Ishikawa (cell line): ENCODE data around the gene COQ4.
A peak's percentile ranks its signal among the peaks of the same experiment; 100 is the strongest.

ENCODE experiments used
- CEBPB ChIP-seq: IDR thresholded peaks from 2 replicates; pipeline ENCODE4 v1.6.1; 2012
- CREB1 ChIP-seq: IDR thresholded peaks from 2 replicates; pipeline ENCODE4 v1.6.1; 2012; ENCODE audit warnings: low read depth
- EGR1 ChIP-seq: IDR thresholded peaks from 2 replicates; pipeline ENCODE4 v1.6.1; 2012
- EP300 ChIP-seq: IDR thresholded peaks from 2 replicates; pipeline ENCODE4 v1.6.1; 2012; ENCODE audit warnings: borderline replicate concordance
- FOXM1 ChIP-seq: IDR thresholded peaks from 2 replicates; pipeline ENCODE4 v1.6.1; 2012; ENCODE audit warnings: low read depth, borderline replicate concordance
- MAX ChIP-seq: IDR thresholded peaks from 2 replicates; pipeline ENCODE4 v1.6.1; 2012
- NFIC ChIP-seq: IDR thresholded peaks from 2 replicates; pipeline ENCODE4 v1.6.1; 2012
- RAD21 ChIP-seq: IDR thresholded peaks from 2 replicates; pipeline ENCODE4 v1.6.1; 2012; ENCODE audit warnings: low read depth
- REST ChIP-seq: IDR thresholded peaks from 2 replicates; pipeline ENCODE4 v1.6.1; 2012; ENCODE audit warnings: low read depth, mild to moderate bottlenecking
- TAF1 ChIP-seq: IDR thresholded peaks from 2 replicates; pipeline ENCODE4 v1.6.1; 2012; ENCODE audit warnings: low read depth, mild to moderate bottlenecking
- TCF12 ChIP-seq: IDR thresholded peaks from 2 replicates; pipeline ENCODE4 v1.6.1; 2012; ENCODE audit warnings: low read depth
- TEAD4 ChIP-seq: IDR thresholded peaks from 2 replicates; pipeline ENCODE4 v1.6.1; 2012
- YY1 ChIP-seq: IDR thresholded peaks from 2 replicates; pipeline ENCODE4 v1.6.1; 2012; ENCODE audit warnings: low read depth
- ZBTB7A ChIP-seq: IDR thresholded peaks from 2 replicates; pipeline ENCODE4 v1.6.1; 2012; ENCODE audit warnings: low read depth
- TF ChIP-seq, protein P1 (sequence below): IDR thresholded peaks from 2 replicates; pipeline ENCODE4 v1.6.1; 2012

Gene COQ4

DNA sequence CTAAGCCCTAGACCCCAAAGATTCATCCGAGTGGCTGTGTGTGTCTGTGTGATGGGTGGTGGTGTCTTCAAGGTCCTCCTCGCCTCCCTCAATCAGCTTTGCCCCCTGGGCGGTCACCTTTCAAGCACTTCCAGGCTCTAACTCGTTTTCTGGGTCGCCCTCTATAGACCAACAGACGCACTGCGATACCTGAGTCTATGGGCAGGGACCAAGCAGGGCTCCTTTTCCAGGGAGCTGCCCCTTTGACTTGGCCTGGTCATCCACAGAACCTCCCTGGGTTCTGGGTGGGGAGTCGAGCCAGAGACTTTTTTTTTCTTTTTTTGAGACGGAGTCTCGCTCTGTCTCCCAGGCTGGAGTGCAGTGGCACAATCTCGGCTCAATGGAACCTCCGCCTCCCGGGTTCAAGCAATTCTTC lies 18.8 kb downstream of the COQ4 start:
- TF ChIP-seq MAX (no peak), RAD21 (peak; percentile 64)

- TF ChIP-seq REST (peak; percentile 71), CEBPB (no peak)
Observed at GRCh38 chr9:128342971-128343680, 20.5 kb downstream of the COQ4 start.

GRCh38 chr9:128343855-128344254 lies 21.2 kb downstream of the COQ4 start:
- no peak for TF ChIP-seq RAD21
- no peak for TF ChIP-seq REST

DNA sequence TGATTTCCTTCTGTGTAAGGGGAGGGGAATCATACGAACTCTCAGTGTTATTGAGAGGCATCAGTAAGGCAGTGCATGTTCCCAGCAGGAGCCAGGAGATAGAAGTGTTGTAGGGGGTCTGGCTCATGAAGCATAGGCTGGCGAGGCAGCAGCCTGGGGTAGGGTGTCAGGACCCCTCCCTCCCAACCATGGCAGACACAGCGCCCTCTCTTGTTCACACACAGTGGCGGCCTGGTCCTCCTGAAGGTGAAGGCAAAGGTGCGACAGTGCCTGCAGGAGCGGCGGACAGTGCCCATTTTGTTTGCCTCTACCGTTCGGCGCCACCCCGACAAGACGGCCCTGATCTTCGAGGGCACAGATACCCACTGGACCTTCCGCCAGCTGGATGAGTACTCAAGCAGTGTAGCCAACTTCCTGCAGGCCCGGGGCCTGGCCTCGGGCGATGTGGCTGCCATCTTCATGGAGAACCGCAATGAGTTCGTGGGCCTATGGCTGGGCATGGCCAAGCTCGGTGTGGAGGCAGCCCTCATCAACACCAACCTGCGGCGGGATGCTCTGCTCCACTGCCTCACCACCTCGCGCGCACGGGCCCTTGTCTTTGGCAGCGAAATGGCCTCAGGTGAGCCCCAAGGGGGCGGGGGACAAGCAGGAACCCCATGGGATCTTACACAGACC lies 22.4 kb downstream of the COQ4 start:
- TF ChIP-seq, protein P1, sequence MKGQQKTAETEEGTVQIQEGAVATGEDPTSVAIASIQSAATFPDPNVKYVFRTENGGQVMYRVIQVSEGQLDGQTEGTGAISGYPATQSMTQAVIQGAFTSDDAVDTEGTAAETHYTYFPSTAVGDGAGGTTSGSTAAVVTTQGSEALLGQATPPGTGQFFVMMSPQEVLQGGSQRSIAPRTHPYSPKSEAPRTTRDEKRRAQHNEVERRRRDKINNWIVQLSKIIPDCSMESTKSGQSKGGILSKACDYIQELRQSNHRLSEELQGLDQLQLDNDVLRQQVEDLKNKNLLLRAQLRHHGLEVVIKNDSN = no peak
- TF ChIP-seq TCF12 (no peak), TAF1 (no peak), EP300 (no peak), RAD21 (no peak), CREB1 (no peak), CEBPB (no peak), TEAD4 (no peak), ZBTB7A (no peak), EGR1 (no peak), MAX (no peak), FOXM1 (no peak), NFIC (no peak), YY1 (no peak), REST (no peak)

GRCh38 chr9:128349125-128349524 lies 26.5 kb downstream of the COQ4 start:
- TF ChIP-seq TCF12 = no peak
- TF ChIP-seq CREB1 = no peak
- TF ChIP-seq EP300 = no peak
- no peak for TF ChIP-seq REST
- TF ChIP-seq ZBTB7A = no peak
- TF ChIP-seq CEBPB = no peak
- TF ChIP-seq TAF1 = no peak
- TF ChIP-seq, protein P1 = no peak
- no peak for TF ChIP-seq RAD21
